ENCODE measurements around the gene INSYN2B.

INSYN2B gene

DNA sequence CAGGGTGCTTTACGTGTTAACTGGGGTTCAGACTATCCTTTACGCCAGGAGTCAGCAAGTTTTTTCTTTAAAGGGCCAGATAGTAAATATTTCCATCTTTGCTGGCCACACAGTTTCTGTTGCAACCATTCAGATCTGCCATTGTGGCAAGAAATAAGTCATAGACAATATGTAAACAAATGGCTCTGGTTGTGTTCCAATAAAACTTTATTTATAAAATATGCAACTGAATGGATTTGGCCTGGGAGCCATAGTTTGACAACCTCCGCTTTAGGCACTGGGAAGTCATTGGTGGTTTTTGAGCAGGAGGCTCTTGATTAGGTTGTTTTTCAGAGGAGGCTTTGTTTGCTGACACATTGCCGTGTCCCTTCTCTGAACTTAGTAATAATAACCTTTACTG, 90.7 kb downstream of the INSYN2B start:
- DNase-seq (ENCODE audit: low read depth in 2 of 2), result no peak

DNA sequence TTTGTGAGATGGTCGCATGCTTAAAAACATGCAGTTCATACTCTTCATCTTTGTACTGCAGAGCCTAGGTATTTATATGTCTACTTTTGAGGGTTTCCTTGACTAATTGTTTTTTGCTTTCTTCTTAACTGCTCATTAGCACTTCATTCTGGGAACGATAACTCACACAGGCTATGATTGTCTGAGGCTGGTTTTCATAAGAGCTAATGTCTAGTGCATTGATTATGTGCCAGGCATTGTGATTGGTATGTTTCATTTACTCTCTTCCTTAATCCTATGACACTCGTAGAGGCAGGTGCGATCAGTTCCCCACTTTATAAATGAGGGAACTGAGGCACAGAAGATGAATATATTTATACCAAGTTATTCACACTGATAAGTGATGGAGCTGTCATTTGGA, 93.6 kb downstream of the INSYN2B start:
- no peak for DNase-seq (ENCODE audit: low read depth in 2 of 2)

DNA sequence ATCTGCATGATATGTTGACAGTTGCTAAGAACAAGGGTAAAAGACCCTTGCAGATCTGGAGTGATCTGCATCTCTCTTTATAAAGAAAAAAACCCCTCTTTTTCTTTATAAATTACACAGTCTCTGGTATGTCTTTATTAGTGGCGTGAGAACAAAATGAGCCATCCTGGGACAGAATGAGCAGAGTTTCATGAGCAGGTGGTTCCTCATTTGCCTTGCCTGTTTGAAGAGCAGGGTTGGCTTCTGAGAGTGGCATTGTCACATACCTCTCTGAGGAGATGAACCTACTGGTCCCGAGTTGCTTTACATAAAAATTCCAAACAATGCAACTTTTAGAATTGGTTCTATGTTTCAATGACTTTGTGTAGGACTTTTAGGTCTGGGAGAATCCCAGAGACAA, 94.3 kb downstream of the INSYN2B start:
- no peak for DNase-seq (ENCODE audit: low read depth in 2 of 2)

DNA sequence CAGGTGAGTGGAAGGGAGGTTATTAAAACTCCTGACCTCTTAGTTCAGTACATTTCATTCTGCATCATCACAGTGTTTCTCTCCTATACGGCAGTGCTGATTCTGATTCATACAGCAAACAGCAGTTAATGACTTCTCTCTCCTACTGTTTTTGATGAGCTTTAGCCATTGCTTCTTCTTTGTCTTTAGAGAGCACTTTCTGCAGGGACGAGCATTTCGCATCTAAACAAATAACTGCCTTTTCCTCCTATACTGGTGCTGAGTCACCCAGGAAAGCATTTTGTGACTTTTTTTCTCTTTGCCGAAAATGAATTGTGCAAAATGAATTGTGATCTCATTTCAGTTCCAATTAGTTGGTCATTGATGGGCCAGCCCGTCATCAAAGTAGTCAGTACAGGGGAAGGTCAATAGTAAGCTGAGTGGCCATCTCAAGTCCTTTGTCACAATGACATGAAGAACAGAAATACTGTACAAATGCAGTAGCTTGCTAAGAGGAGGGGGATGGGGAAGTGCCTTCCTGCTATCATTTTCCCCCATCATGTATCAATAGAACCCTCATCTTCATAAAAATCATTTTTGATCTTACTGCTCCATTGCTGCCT, 98.5 kb downstream of the INSYN2B start:
- DNase-seq (ENCODE audit: low read depth in 2 of 2), result no peak

DNA sequence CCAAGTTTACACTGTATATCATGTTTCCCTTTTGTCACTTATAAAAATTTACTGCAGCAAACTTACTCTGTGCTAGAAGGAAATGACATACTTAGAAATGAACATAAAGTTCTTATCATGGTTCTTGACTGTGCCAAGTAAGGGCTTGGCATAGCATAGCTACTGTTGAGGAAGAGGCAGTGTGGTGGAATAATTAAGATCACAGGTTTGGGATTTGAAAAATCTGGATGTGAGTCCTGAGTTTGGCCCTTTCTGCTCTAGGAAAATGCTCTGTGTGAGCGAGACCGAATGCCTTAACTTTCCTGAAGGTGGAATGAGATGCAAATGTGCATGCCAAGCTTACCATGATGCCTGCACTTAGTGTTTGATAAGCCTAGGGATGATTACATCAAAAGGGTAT, 99.5 kb downstream of the INSYN2B start:
- DNase-seq (ENCODE audit: low read depth in 2 of 2), result no peak

DNA sequence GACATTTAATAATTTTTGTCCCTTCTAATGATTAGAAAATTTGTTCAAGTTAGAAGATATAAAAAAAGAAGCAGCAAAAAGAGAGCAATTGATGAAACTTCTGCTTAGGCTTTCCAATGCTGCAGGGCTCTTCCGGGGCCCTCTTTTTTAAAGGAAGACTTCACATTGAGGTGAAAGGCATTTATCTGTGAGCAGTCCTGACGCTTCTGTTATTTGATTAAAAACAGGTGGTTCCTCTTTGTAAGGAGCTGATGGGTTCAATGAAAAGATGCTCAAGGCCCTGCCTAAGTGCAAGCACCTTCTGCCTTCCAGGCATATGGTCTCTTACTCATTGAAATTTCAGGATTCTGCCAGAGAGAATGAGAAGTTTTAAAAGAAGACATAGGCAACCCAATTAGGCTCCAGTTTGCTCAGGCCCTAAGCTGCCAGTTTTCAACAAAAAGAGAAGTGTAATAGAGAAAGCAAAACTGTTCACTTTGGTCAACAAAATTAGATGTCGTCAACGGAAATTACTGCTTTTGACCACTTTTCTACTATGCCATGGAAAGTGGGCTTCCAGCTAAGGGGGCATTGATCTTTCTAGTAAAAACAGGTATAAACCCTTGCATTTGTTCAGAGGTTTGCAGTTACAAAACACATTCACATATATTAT, 100.2 kb downstream of the INSYN2B start:
- DNase-seq (ENCODE audit: low read depth in 2 of 2), result no peak

DNA sequence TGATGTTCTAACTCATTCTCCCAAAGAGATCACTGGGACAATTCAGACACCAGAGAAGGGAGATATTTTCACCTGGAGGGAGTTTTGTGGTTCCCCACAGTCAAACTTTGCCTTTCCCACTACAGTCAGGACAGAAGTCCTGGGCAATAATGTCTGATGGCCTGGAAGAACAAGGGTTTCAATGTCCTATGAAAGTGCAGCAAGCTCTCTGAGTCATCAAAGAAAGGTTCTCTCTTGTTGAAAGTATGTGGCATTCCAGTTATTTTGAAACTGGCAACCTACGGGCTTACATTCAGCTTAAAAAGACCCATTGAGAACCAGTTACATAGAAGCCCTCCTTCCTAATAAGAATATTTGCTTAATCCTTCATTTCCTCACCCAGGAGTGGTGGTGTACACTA, 103.9 kb downstream of the INSYN2B start:
- DNase-seq (ENCODE audit: low read depth in 2 of 2), result no peak

DNA sequence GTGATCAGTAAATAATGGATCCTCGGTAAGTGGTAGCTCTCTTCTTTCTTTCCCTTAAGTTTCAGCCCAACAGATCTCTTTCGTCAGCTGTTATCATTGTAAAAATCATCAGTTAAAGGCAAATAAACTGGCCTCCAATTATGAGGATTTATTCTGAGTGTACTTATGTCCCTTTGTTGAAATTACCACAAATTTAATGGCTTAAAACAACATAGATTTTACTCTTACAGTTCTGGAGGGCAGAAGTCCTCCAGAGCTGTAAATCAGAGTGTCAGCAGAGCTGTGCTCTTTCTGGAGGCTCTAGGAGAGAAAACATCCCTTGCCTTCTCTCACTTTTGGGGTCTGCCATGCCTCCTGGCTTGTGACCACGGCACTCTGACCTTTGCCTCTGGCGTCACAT, 104.6 kb downstream of the INSYN2B start:
- DNase-seq (ENCODE audit: low read depth in 2 of 2), result no peak

DNA sequence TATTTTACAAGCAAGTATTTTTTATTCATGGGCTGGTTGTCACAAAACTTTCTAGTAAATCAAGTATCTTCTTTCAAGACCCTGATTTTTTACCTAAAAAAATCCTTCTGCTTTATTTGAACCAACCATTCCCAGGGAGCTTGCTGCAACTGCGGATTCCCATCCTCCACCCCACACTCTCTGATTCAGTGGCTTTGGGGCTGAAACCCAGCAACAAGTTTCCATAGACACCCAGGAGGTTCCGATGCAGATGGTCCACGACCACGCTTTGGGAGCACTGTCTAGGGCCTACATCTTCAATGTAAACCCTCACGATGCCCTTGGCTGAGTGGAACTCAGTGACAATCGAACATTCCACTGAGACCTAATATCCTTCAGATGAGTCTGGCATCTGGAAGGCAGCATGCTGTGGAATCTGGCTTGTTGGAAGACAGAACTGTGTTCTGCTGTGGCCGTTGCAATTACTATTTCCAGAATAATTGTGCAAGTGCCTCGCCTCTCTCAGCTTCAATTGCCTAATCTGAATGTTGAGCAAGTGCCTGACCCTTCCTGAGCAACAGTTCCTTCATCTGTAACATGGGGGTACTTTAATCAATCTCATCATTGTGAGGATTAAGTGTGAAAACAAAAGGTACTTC, 105.1 kb downstream of the INSYN2B start:
- no peak for DNase-seq (ENCODE audit: low read depth in 2 of 2)

DNA sequence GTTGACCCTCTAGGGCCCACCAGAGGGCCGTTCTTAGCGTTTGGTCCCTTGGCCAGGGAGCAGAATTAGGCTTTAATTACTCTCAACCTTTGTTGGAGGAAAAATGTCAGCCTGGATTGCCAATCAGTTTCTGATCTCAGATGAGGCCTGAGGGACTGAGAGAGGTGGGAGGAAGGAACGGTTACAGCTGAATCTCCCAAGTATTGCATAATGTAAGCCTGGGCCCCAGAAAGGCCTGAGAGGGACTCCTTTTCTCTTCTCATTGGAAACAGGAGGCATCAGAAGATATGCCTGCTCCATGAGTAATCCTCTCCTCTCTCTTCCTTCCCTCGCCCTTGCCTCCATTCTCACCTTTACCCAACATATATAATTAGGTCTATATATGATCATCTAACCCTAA, 105.7 kb downstream of the INSYN2B start:
- no peak for DNase-seq (ENCODE audit: low read depth in 2 of 2)

DNA sequence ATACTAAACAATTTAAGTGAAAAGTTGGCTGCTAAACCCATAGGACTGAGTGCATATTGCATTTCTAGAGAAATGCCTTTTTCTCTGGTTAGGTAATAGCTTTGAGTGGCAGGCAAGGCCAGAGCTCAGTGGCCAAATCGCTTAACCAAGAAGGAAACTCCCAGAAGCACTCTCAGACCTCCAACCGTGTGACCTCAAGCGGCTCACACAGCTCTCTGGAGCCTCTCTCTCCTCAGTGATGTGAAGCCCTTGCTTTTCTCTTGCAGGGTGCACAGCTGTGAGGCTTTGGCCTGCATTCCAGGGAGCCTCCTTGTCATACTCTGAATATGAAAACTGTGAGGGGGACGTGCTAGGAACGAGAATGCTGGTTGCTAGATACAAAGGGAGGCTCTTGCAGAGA, 106.7 kb downstream of the INSYN2B start:
- DNase-seq (ENCODE audit: low read depth in 2 of 2), result no peak

DNA sequence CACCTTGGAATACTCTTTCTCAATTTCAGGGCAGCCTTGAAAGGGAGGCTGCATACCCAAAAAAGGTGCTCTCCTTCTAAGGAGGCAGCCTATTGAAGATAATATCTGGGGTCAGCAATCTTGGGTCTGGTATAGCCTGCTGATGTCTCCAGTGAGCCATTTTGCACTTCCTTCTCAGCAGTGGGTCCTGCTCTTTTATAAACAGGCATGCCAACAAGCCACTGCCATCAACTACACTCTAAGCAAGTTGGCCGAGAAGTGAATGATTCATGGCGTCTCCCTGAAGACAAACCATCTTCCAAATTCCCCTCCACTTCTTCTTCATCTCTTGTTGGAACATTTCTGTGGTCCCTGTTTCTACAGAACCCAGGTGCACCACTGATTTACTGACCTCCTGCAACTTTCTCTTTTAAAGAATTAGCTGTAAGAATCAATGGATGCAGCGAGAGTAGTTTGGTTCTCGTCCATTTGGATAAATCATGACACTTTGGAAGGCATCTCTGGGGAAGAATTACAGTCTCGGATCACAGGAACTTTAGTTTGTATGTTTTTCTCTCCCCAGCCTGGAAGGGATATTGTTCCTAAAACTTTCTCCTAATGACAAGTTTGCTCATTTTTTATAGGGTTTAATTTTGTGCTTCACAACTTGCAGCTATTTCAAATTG, 108.3 kb downstream of the INSYN2B start:
- no peak for DNase-seq (ENCODE audit: low read depth in 2 of 2)

DNA sequence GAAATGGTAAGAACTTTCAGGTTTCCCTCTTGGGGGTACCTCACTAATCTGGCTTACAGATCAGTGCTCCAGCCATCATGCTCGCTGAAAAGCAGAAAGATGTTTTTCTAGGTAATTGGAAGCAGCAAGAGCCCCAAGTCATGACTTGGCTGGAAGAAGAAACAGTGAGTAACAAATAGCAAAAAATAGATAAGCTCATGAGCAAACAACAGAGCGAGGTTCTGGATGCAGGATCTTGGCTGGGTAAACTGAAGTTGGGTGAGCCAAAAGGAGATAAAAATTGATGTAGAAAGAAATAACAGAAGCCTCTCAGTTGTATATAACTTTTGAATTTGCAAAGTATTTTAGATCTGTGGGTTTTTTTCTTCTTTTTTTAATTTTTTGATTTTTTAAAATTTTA, 110.1 kb downstream of the INSYN2B start:
- no peak for DNase-seq (ENCODE audit: low read depth in 2 of 2)

DNA sequence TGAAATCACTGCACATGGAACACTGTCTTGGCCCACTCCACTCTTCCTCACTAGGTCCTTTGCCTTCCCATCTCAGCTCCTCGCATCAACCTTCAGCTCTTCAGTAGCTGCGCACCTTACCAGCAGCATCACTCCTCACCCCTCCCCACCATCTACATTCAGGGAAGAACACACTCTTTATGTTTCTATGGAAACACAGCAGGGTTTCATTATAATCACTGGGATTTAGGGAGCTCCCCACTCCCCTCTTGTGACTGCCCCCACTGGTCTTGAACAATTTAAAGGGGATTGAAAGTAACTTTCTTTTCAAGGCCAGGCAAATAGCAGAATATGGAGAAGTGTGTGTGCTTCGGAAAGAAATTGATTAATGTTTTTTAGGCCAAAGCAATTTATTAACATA, 111.2 kb downstream of the INSYN2B start:
- no peak for DNase-seq (ENCODE audit: low read depth in 2 of 2)

DNA sequence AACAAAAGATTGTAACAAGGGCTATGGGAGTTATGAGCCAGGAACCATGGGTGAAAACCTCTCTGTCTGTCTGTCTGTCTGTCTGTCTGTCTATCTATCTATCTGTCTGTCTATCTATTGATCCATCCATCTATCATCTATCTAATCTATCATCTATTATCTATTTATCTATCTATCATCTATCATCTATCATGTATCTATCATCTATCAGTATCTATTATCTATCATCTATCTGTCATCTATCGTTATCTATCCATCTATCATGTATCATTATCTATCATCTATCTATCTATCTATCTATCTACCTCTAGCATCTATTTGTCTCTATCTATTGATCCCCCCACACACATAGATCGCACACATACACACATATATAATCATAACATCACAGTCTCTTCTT, 112.9 kb downstream of the INSYN2B start:
- DNase-seq (ENCODE audit: low read depth in 2 of 2), result no peak

DNA sequence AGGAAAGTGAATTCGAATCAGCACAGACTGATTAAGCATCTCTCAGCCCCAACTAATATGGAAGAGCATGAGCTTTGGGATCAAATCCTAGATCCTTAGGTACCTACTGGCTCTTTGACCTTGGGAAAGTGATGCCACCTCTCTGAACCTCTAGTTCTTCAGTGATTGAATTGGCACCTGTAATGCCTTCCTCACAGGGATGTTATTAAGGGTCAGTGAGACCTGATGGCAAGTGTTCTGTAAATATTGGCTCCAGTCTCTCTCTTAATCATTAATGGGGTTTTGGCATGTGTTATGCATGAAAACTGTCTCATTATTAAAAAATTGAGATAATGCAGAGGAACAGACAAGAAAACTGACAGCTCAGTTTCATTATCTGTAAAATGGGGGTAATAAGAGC, 115.8 kb downstream of the INSYN2B start:
- no peak for DNase-seq (ENCODE audit: low read depth in 2 of 2)

DNA sequence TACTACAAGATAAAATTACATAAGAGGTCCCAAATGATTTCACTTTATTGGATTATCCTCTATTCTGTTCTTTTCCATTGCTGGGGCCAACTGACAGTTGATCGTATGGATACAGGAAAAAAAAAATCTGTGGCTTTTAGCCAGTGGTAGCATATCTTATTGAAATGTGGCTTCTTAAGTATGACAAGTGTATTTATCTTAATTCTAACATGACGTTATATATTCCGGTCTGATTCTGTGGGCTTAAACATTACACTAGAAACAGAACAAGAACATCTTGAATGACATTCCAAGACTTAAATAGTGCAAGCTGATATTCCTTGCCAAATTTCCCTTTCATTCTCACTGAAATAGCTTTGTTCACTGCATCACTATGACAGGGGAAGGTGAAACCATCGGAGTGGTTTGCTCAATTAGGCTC, 117.9 kb downstream of the INSYN2B start:
- no peak for DNase-seq (ENCODE audit: low read depth in 2 of 2)

DNA sequence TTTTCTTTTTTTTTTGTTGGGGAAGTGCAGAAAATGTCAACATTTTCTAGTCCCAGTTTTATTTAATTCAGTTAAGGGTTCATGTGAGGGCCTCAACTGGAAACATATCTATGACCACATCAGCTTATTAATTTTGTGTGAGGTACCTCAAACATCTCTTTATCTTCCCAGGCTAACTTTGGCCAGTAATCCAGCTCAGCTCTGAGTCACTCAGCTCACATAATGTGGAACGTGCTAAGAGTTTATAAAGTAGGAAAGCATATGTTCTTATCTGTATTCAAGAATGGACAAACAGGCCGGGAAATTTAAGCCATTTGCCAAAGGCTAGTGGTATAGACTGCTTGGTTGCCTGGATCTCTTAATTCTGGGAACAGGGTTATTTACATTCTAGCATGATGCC, 118.4 kb downstream of the INSYN2B start:
- DNase-seq (ENCODE audit: low read depth in 2 of 2), result no peak

DNA sequence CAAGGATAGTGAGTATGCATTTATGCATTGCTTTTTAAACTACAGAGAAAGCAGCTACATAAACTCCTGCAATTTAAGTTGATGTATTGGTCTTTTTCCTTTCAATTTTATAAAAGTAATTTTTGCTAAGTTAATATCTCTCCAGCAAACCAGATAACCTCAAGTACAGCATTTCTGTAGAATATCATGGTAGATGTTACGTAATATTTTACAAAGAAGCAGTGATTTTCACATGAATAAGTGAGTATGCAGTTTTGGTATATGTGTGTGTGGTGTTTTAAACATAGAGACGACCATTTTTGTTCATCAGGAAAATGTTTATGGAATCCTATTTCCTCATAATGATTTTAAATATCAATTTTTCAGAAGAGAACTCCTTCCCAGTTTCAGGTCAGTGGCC, 118.9 kb downstream of the INSYN2B start:
- DNase-seq (ENCODE audit: low read depth in 2 of 2), result no peak

DNA sequence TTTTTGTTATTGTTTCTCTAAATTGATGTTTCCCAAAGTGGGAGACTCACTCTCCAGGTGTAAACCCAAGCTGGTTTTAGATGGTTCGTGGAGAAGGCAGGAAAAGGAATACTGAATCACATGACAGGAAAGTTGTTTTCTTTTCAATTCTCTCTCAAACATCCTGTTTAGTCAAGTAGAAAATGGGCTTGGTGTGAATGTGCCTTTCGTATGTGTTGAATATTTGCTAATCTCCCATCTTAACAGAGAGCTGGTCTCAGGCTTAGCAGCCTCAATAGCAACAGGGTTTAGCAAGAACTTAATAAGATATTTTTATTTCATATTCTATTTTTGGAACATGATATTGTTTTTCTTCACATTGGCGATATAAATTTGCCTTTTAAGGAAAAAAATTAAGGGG, 119.7 kb downstream of the INSYN2B start:
- no peak for DNase-seq (ENCODE audit: low read depth in 2 of 2)

DNA sequence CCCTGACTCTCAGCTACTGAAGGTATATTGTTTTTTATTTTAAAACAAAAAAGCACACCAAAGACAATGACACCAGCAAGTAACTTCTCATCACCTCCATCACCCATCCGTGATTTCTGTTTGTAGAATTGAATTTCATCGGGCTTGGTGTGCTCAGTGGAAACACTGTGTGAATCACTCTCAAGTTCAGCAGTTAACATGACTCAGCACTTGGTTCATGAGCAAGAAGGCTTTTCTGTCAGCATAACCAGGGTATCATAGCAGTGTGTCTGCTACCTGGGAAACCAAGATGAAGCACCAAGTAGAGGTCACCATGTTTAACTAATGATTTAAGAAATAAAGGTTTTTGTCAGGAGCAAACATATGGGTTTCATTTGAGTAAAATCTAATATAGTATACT, 123.7 kb downstream of the INSYN2B start:
- DNase-seq (ENCODE audit: low read depth in 2 of 2), result no peak

DNA sequence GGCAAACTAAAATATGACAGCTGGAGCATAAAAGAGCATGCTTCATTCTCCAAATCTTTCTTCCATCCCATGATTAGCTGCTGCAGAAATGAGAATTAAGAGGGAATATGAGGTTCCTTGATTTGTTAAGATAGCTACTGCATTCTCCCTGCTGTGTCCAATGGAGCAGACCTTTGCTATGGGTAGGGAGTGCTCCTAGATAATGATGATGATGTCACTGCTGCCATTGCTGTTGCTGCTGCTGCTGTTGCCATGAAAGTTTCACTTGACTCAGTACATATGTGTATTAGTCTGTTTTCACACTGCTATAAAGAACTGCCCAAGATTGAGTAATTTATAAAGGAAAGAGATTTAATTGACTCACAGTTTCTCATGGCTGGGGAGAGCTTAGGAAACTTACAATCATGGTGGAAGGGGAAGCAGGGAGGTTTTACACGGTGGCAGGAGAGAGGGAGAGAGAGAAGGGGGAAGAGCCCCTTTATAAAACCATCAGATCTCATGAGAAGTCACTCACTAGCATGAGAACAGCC, 128.9 kb downstream of the INSYN2B start:
- DNase-seq (ENCODE audit: low read depth in 2 of 2), result no peak

DNA sequence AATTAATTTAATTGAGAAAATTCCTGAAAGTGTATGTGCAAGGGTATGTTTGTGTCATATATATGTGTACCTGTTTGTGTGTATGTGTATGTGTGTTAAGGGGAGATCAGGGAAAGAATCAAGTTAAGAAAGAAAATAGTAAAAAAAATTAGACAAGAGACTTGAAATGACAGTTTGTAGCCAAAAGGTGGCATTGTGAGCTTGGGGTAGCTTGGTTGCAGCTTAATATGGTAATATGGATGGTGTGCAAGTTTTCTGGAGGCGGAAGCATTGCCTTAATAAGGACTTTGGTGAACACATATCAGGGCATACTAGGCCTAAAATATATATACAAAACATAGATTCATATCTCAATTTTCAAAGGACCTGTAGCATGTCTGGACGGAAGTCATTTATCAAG, 129.9 kb downstream of the INSYN2B start:
- no peak for DNase-seq (ENCODE audit: low read depth in 2 of 2)

Data from stimulated activated CD8-positive, alpha-beta memory T cell treated with anti-CD3 and anti-CD28 coated beads, Interleukin-7, amount 100 ng/mL, for 1 hour (primary cell).